COLO668 (cell line): ENCODE results near the gene TOM1.

ENCODE experiments used
- DNase-seq: peaks from one replicate; lab custom pipeline; 2025; ENCODE audit not compliant: unreplicated experiment; lab: John Stamatoyannopoulos, UW

TOM1 gene

GRCh38 chr22:35344956-35345690 is 45.4 kb downstream of the TOM1 start:
- DNase-seq: no peak

- no peak for DNase-seq
Observed at GRCh38 chr22:35345808-35346505, 46.3 kb downstream of the TOM1 start.

GRCh38 chr22:35346596-35347220 is 47.0 kb downstream of the TOM1 start:
- no peak for DNase-seq

- no peak for DNase-seq
Observed at GRCh38 chr22:35347462-35347861, 47.8 kb downstream of the TOM1 start.

- DNase-seq: no peak
Observed at GRCh38 chr22:35348026-35348590, 48.4 kb downstream of the TOM1 start.

- DNase-seq: no peak
Observed at GRCh38 chr22:35348703-35349102, 49.0 kb downstream of the TOM1 start.

- DNase-seq: peak; percentile 63
Observed at GRCh38 chr22:35349368-35349703, 49.6 kb downstream of the TOM1 start.

- peak; percentile 73 for DNase-seq
Observed at GRCh38 chr22:35349704-35350538, 50.2 kb downstream of the TOM1 start.

GRCh38 chr22:35350539-35351503 is 51.1 kb downstream of the TOM1 start:
- peak; percentile 94 for DNase-seq

- DNase-seq: peak; percentile 10
Observed at GRCh38 chr22:35352214-35353111, 52.8 kb downstream of the TOM1 start.

GRCh38 chr22:35353318-35353717 is 53.6 kb downstream of the TOM1 start:
- no peak for DNase-seq

GRCh38 chr22:35354068-35354467 is 54.4 kb downstream of the TOM1 start:
- DNase-seq: no peak

- DNase-seq: no peak
Observed at GRCh38 chr22:35357883-35358621, 58.4 kb downstream of the TOM1 start.

- no peak for DNase-seq
Observed at GRCh38 chr22:35359380-35360065, 59.8 kb downstream of the TOM1 start.

- no peak for DNase-seq
Observed at GRCh38 chr22:35361001-35361558, 61.4 kb downstream of the TOM1 start.

- DNase-seq: no peak
Observed at GRCh38 chr22:35363566-35364086, 63.9 kb downstream of the TOM1 start.

- DNase-seq: peak; percentile 34
Observed at GRCh38 chr22:35364230-35364629, 64.5 kb downstream of the TOM1 start.
